ES-I3 (cell line): ENCODE data around the gene ABHD4.
"Not testable (repeated sequence)": the region's sequence is repeated elsewhere in the genome, so short reads cannot be mapped to it uniquely, and the experiment has no call there.

ENCODE experiments used
- H3K36me3 ChIP-seq: 2 replicates; pipeline ENCODE4 v1.6.1; 2013; ENCODE audit warnings: mild to moderate bottlenecking, low read length, control low read depth, moderate library complexity; ENCODE audit not compliant: insufficient read depth
- H3K4me1 ChIP-seq: 2 replicates; pipeline ENCODE4 v1.6.1; 2013; ENCODE audit warnings: mild to moderate bottlenecking, control low read depth, low read length; ENCODE audit not compliant: insufficient read depth
- H3K9ac ChIP-seq: 2 replicates; pipeline ENCODE4 v1.6.1; 2013; ENCODE audit warnings: low read depth, mild to moderate bottlenecking, low read length, moderate library complexity
- H3K9me3 ChIP-seq: 2 replicates; pipeline ENCODE4 v1.6.1; 2013; ENCODE audit warnings: mild to moderate bottlenecking, low read length, moderate library complexity; ENCODE audit not compliant: control insufficient read depth, insufficient read depth

Gene ABHD4, protein sequence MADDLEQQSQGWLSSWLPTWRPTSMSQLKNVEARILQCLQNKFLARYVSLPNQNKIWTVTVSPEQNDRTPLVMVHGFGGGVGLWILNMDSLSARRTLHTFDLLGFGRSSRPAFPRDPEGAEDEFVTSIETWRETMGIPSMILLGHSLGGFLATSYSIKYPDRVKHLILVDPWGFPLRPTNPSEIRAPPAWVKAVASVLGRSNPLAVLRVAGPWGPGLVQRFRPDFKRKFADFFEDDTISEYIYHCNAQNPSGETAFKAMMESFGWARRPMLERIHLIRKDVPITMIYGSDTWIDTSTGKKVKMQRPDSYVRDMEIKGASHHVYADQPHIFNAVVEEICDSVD

DNA sequence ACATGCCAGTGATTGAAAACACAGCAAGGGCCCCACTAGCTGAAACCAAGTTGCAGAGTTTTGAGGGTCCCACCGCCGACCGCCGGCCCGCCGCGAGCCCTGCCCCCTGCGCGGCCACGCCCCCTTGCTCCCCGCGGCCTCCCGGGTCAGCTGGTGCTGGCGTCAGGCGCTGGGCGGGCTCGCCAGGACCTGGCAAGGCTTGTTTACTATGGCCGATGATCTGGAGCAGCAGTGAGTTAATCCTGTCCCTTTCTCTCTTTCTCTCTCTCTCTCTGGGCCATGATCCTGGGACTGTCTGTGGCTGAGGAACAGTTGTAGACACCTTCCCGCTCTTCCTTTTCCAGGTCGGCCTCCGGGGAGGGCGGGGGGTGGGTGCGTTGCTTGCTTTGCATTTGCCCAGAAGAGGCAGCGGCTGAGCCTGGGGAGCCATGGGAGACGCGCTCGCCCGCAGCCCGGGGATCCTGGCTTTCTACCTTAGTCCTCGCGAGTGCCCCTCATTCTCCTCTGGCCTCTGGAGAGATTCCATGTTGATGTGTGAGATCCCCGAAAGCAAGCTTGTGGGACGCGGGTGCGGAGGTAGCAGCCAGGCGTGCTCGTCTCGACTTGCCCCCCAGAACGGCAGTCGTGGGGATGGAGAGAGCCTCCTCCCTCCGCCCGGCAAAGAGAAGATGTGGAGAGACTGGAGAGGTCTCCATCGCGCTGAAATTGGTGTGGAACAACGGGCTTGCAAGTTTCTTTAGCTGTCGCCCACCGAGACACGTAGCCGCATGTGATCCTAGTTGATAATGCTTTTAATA is at the start of gene ABHD4:
TSS of gene ABHD4 (plus strand) at position 202 of the 797 bp plus-strand sequence. CDS start at position 209, 7 bp downstream.
- peaks cover 16% of the 10 kb centered on the region for H3K36me3 ChIP-seq
- peaks cover 7% of the 10 kb centered on the region for H3K4me1 ChIP-seq
- H3K9ac ChIP-seq: peak within 1 kb of the TSS; percentile 97
- no peaks in the 10 kb centered on the region for H3K9me3 ChIP-seq

DNA sequence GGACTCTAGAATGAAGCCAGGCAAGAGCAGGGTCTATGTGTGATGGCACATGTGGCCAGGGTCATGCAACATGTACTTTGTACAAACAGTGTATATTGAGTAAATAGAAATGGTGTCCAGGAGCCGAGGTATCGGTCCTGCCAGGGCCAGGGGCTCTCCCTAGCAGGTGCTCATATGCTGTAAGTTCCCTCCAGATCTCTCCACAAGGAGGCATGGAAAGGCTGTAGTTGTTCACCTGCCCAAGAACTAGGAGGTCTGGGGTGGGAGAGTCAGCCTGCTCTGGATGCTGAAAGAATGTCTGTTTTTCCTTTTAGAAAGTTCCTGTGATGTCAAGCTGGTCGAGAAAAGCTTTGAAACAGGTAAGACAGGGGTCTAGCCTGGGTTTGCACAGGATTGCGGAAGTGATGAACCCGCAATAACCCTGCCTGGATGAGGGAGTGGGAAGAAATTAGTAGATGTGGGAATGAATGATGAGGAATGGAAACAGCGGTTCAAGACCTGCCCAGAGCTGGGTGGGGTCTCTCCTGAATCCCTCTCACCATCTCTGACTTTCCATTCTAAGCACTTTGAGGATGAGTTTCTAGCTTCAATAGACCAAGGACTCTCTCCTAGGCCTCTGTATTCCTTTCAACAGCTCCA is 48.7 kb upstream of the ABHD4 start:
- Histone ChIP-seq H3K36me3 (no peaks in the 10 kb centered on the region), H3K4me1 (peaks cover 54% of the 10 kb centered on the region), H3K9me3 (no peaks in the 10 kb centered on the region), H3K9ac (no peak overlapping the region)

DNA sequence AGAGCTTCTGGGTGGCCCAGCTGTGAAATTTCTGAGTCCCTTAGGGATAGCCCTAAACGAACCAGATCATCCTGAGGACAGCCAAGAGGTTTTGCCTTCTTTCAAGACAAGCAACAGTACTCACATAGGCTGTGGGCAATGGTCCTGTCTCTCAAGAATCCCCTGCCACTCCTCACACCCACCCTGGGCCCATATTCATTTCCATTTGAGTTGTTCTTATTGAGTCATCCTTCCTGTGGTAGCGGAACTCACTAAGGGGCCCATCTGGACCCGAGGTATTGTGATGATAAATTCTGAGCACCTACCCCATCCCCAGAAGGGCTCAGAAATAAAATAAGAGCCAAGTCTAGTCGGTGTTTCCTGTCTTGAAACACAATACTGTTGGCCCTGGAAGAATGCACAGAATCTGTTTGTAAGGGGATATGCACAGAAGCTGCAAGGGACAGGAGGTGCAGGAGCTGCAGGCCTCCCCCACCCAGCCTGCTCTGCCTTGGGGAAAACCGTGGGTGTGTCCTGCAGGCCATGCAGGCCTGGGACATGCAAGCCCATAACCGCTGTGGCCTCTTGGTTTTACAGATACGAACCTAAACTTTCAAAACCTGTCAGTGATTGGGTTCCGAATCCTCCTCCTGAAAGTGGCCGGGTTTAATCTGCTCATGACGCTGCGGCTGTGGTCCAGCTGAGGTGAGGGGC is 48.0 kb upstream of the ABHD4 start:
- Histone ChIP-seq H3K9ac (peak overlapping the region; percentile 26), H3K4me1 (peaks cover 54% of the 10 kb centered on the region), H3K9me3 (no peaks in the 10 kb centered on the region), H3K36me3 (no peaks in the 10 kb centered on the region)

DNA sequence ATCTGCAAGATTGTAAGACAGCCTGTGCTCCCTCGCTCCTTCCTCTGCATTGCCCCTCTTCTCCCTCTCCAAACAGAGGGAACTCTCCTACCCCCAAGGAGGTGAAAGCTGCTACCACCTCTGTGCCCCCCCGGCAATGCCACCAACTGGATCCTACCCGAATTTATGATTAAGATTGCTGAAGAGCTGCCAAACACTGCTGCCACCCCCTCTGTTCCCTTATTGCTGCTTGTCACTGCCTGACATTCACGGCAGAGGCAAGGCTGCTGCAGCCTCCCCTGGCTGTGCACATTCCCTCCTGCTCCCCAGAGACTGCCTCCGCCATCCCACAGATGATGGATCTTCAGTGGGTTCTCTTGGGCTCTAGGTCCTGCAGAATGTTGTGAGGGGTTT is 46.5 kb upstream of the ABHD4 start:
- H3K9ac ChIP-seq: no peak overlapping the region
- peaks cover 58% of the 10 kb centered on the region for H3K4me1 ChIP-seq
- no peaks in the 10 kb centered on the region for H3K36me3 ChIP-seq
- H3K9me3 ChIP-seq: no peaks in the 10 kb centered on the region

DNA sequence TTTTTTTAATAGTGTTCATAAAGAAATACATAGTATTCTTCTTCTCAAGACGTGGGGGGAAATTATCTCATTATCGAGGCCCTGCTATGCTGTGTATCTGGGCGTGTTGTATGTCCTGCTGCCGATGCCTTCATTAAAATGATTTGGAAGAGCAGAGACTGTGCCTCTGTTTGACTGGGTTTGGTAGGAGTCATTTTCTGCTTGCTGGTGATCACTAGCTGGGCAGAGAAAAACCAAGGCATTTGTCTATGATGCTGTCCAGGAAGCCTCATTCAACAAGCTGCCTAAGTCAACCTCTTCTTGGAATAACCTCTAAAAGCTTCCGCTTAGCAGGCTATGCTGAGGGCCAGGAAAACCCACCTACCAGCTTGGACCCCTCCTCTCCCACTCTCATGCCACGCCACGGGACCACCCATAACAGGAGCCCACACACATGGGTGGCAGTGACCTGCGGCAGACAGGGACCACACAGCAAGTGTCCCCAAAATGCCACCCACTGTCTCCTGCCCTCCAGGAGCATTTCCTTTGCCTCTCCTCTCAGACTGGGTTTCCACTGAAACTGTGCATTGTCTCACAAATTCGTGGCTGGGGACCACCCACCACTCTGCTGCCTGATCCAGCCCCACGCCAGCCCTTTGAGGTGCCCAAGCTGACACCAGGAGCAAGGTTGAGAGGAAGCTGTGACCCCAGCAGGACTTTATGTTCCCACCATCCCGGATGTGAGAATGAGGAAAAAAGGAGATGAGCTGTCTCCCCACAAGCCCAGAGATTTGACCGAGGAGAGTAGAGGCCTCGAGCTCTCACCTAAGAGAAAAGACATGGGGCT is 45.9 kb upstream of the ABHD4 start:
- H3K4me1 ChIP-seq: peaks cover 54% of the 10 kb centered on the region
- no peaks in the 10 kb centered on the region for H3K9me3 ChIP-seq
- no peak overlapping the region for H3K9ac ChIP-seq
- no peaks in the 10 kb centered on the region for H3K36me3 ChIP-seq

DNA sequence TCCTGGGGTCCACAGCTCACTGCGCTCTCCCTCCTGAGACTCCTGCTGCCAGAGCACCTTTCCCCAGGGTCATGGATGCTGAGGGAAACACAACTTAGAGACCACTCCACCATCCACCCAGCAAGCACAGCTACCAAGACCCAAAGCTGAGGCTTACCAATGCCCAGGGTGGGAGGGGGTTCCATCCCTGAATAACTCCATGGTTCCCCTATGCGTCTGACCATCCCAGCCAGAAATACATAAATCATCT is 45.3 kb upstream of the ABHD4 start:
- H3K36me3 ChIP-seq: no peaks in the 10 kb centered on the region
- H3K4me1 ChIP-seq: peaks cover 54% of the 10 kb centered on the region
- no peak overlapping the region for H3K9ac ChIP-seq
- H3K9me3 ChIP-seq: no peaks in the 10 kb centered on the region

DNA sequence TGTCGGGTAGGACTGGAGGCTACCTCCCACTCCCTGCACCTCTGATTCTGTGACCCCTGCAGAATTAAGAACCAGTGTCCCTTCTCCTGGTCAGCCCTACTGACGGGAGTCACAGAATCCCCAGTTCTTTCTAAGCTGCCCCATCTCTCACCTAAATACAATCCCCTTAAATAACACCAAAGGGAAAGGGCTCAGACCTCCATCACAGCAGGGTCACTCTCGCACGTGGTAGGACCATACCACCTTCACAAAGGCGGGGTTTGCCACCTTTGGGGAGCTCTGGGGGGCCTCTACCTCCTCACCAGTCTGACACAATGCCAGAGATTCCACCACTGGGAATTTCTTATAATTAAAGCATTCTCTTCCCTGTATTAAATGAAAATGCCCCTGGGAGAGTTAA is 44.7 kb upstream of the ABHD4 start:
- no peak overlapping the region for H3K9ac ChIP-seq
- H3K9me3 ChIP-seq: no peaks in the 10 kb centered on the region
- H3K4me1 ChIP-seq: peaks cover 52% of the 10 kb centered on the region
- no peaks in the 10 kb centered on the region for H3K36me3 ChIP-seq

DNA sequence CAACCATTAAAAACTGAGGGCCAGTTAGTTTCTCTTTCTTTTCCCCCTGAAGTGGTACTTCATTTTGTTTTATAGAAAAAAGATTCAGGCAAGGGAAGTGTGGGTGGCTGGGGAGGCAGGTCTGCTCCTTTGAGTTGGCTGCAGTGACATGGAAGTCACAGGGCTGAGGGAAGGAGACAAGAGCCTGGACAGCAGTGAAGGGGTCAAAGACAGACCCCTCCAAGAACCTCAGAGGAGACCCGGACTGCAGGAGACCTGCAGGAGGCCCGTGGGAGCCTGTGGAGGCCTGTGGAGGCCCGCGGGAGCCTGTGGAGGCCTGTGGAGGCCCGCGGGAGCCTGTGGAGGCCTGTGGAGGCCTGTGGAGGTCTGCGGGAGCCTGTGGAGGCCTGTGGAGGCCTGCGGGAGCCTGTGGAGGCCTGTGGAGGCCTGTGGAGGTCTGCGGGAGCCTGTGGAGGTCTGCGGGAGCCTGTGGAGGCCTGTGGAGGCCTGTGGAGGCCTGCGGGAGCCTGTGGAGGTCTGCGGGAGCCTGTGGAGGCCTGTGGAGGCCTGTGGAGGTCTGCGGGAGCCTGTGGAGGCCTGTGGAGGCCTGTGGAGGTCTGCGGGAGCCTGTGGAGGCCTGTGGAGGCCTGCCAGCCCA is 44.1 kb upstream of the ABHD4 start:
- not testable (repeated sequence) for H3K9ac ChIP-seq, H3K36me3 ChIP-seq, H3K9me3 ChIP-seq
- peaks cover 50% of the 10 kb centered on the region for H3K4me1 ChIP-seq

DNA sequence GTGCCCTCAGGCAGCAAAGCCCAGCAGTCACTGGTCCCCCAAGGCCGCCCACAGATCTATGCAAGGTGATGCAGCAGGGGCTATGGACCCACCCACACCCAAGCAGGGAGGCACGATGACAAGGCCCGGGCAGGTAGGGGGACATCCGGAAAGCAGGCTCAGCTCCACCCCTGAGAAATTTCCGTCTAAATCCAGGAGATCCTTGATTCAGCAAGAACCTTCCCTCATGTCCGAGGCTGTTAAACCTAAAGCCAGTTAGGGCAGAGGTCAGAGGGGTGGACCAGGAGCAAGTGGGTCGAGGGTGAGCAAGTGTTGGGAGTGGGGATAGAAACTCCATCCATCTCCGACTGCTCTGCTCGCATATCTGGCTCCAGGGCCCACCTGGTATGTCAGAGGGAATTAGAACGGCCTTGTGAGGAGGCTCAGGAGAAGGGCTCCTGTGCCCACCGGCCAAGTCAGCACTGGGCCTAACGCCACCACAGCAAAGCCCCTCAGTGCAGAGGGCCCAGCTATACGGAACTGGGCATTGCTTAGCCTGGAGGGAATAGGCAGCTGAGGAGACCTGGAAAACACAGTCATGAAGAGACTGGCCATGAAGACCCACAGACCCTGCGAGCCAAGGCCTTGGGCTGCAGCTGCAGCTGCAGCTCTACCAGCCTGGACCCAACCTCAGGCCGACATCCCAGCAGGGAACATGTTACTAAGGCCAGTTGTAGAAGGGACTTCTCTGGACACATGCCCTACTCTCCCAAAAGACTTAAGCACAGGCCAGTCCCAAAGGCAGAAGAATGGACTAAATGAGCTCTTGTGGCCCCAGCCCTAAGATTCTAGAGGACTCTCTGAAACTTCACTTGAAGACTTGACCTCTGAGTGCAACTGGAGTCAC is 43.4 kb upstream of the ABHD4 start:
- no peaks in the 10 kb centered on the region for H3K36me3 ChIP-seq
- no peaks in the 10 kb centered on the region for H3K9me3 ChIP-seq
- H3K9ac ChIP-seq: no peak overlapping the region
- peaks cover 42% of the 10 kb centered on the region for H3K4me1 ChIP-seq

DNA sequence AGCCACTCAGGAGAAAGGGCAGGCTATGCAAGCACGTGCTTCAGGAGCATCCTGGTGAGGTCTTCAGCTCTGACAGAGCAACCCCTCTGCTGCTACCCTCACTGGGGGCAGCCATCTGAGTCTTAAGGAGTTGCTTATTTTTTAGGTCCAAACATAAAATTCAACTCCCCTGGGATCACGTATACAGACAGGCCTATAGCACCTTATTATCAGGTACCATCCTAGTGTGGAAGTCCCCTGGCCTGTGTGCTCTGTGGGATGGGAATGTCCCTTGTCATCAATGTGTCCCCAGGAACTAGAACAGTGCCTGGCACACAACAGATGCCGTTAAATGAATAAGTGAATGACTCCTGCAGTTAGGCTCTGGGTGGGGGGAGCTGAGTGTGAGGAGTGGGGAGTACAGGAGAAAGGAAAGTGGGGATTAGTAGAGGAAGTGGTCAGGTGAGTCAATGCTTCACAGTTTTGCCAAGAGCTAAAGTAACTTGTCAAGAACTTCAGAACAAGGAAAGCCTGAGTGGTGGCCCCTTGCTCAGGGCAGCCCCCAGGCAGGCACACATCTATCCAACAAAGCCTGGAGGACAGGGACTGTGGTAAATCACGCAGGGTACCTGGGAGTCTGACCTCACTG is 42.6 kb upstream of the ABHD4 start:
- no peaks in the 10 kb centered on the region for H3K9me3 ChIP-seq
- H3K4me1 ChIP-seq: peaks cover 39% of the 10 kb centered on the region
- no peaks in the 10 kb centered on the region for H3K36me3 ChIP-seq
- no peak overlapping the region for H3K9ac ChIP-seq

DNA sequence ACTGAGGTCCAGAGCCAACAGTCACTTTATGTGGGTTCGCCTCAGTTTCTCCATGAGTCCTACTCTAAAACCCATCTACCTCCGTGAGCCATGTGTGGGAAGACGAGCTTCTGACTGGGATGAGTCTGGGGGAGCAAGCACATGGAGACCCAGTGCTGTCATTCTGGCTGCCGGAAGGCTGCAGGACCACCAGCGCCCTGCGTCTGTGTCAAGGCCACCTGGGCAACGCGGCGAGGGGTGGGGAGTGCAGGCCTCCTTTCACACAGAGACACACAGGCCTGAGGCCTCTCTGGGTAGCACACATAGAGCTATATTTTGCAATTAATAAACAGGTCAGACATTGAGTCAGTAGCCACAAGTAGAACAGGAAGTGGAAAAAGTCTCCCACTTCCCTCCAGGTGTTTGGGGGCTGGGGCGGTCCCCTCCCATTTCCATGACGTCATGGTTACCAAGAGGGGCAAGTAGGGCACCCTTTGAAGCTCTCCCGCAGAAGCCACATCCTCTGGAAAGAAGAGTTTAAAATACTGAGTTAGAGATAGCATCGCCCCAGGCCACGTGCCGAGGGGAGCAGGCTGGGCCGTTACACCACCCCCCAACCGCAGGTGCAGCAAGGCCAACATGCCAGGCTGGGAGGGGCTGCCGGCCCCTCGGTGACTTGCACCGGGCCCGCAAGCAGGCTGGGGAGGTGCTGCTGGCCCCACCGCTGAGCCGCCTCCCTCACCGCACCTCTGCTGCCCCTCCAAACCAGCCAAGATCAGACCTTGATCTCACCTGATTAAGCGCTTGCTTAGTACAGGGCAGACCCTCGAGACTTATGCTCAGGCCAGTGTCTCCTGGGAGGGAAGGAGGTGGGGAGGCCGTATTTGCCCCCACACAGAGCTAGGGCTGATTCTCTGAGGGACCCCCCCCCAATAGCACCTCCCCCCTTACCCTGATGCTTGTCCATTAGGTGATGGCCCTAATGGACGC is 41.8 kb upstream of the ABHD4 start:
- no peaks in the 10 kb centered on the region for H3K36me3 ChIP-seq
- peaks cover 33% of the 10 kb centered on the region for H3K4me1 ChIP-seq
- no peak overlapping the region for H3K9ac ChIP-seq
- no peaks in the 10 kb centered on the region for H3K9me3 ChIP-seq
